BLaER1 treated with 17β-estradiol and CSF1 and Interleukin-3, amounts not matched to agents 10 nM and 100 nM (cell line): Measurements from ENCODE around the gene HLA-B.
"Not testable (repeated sequence)": the region's sequence is repeated elsewhere in the genome, so short reads cannot be mapped to it uniquely, and the experiment has no call there.

Experiments used
- H3K27ac ChIP-seq, 11 experiments: shearing (Covaris generic); formaldehyde crosslinking; 2 replicates each; pipeline ENCODE4 v1.8.1; 2022
- H3K27me3 ChIP-seq, 11 experiments: shearing (Covaris generic); formaldehyde crosslinking; 2 replicates each; pipeline ENCODE4 v1.8.1; 2022
- H3K36me3 ChIP-seq, 11 experiments: shearing (Covaris generic); formaldehyde crosslinking; 2 replicates each; pipeline ENCODE4 v1.8.1; 2022
- H3K4me1 ChIP-seq, 10 experiments: shearing (Covaris generic); formaldehyde crosslinking; 2 replicates each; pipeline ENCODE4 v1.8.1; 2022
- H3K4me2 ChIP-seq, 11 experiments: shearing (Covaris generic); formaldehyde crosslinking; 2 replicates each; pipeline ENCODE4 v1.8.1; 2022
- H3K4me3 ChIP-seq, 10 experiments: shearing (Covaris generic); formaldehyde crosslinking; 2 replicates each; pipeline ENCODE4 v1.8.1; 2022
- H3K9ac ChIP-seq, 11 experiments: shearing (Covaris generic); formaldehyde crosslinking; 2 replicates each; pipeline ENCODE4 v1.8.1; 2022
- H3K9me3 ChIP-seq, 11 experiments: shearing (Covaris generic); formaldehyde crosslinking; replicated peaks in 1 of 11; 2 replicates each; pipeline ENCODE4 v1.8.1; 2022
- H4K20me1 ChIP-seq, 11 experiments: shearing (Covaris generic); formaldehyde crosslinking; 2 replicates each; pipeline ENCODE4 v1.8.1; 2022
- Cebpa-rat ChIP-seq, 11 experiments: shearing (Covaris generic); IDR thresholded peaks; 2 replicates each; pipeline ENCODE4 v1.8.1; 2022

HLA-B gene

DNA sequence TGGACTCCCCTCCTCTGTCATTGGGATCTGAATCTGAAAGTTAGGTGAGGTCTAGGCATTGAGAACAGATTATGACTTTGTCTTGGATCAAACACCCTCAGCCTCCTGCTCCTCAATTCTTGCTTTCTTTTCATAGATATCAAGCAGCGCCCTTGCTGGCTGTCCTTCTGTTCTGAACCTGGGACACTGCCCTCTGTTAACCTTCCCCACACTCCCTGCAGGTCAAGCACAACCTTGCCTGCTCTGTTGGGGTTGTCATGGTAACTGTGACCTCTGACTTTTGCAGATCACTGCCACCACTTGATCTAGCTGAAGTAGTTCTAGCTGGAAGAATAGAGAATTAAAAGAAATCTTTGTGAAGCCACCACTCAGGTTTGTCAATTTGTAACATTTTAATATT, 30.0 kb upstream of the HLA-B start:
- Histone ChIP-seq H3K4me1 (peaks cover 0 to 7% (median 0%) of the 10 kb centered on the region in 10 experiments; a peak in 4 of 20 replicates), H4K20me1 (no peaks in the 10 kb centered on the region), H3K4me2 (no peak overlapping the region), H3K36me3 (no peaks in the 10 kb centered on the region), H3K9me3 (no peaks in the 10 kb centered on the region), H3K27me3 (no peaks in the 10 kb centered on the region), H3K27ac (no peak overlapping the region), H3K9ac (no peak overlapping the region), H3K4me3 (no peak overlapping the region)
- no peak for TF ChIP-seq Cebpa-rat (IDR thresholded peaks at IDR 0.05)

- no peak overlapping the region for H3K9ac ChIP-seq
These were observed 29.1 kb upstream of the HLA-B start for GRCh38 chr6:31386099-31386498.

DNA sequence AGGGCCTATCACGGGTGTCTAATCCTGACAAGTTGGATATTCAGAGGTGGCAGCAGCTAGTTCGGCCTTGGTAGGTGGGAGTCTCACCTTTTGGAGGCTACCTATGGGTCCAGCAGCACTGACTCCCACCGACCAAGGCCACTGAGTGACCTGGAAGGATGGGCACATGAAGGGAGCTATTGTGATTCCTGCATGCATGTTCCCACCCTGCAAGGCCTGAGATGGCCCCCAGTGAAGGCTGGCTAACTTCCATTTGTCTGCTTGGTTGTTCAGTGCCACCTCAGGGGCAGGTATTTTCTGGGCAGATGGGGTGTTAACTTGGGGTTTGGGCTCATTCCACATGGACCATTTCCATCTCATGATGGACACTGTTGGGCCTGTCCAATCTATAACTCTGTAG, 28.1 kb upstream of the HLA-B start:
- Histone ChIP-seq H3K27me3 (no peaks in the 10 kb centered on the region), H3K4me3 (no peak overlapping the region)
- TF ChIP-seq Cebpa-rat (IDR thresholded peaks at IDR 0.05): no peak

More at GRCh38 chr6:31386099-31386498, 29.1 kb upstream of the HLA-B start:
- Histone ChIP-seq H3K4me3 (no peak overlapping the region), H3K36me3 (no peaks in the 10 kb centered on the region), H3K4me2 (no peak overlapping the region), H3K27me3 (no peaks in the 10 kb centered on the region), H3K9me3 (no peaks in the 10 kb centered on the region), H3K27ac (no peak overlapping the region), H4K20me1 (no peaks in the 10 kb centered on the region), H3K4me1 (peaks cover 0 to 7% (median 0%) of the 10 kb centered on the region in 10 experiments; a peak in 4 of 20 replicates)
- no peak for TF ChIP-seq Cebpa-rat (IDR thresholded peaks at IDR 0.05)

GRCh38 chr6:31383149-31383548, 26.2 kb upstream of the HLA-B start:
- no peaks in the 10 kb centered on the region for H4K20me1 ChIP-seq
- TF ChIP-seq Cebpa-rat (IDR thresholded peaks at IDR 0.05): no peak
- H3K4me1 ChIP-seq: peaks cover 0 to 7% (median under 1%) of the 10 kb centered on the region in 10 experiments; a peak in 7 of 20 replicates
- no peaks in the 10 kb centered on the region for H3K9me3 ChIP-seq
- H3K4me2 ChIP-seq: peak overlapping the region in 2 of 11 experiments; percentile 24 to 33; a peak in 2 of 22 replicates
- no peaks in the 10 kb centered on the region for H3K27me3 ChIP-seq
- H3K27ac ChIP-seq: no peak overlapping the region
- no peaks in the 10 kb centered on the region for H3K36me3 ChIP-seq
- H3K4me3 ChIP-seq: no peak overlapping the region
- no peak overlapping the region for H3K9ac ChIP-seq

More for the DNA sequence above, 28.1 kb upstream of the HLA-B start:
- no peaks in the 10 kb centered on the region for H3K9me3 ChIP-seq
- no peak overlapping the region for H3K9ac ChIP-seq
- H3K4me1 ChIP-seq: peaks cover 0 to 7% (median 0%) of the 10 kb centered on the region in 10 experiments; a peak in 4 of 20 replicates
- H3K27ac ChIP-seq: no peak overlapping the region
- H3K4me2 ChIP-seq: no peak overlapping the region
- no peaks in the 10 kb centered on the region for H4K20me1 ChIP-seq
- H3K36me3 ChIP-seq: no peaks in the 10 kb centered on the region

GRCh38 chr6:31381666-31382065, 24.7 kb upstream of the HLA-B start:
- H3K9ac ChIP-seq: no peak overlapping the region
- no peak for TF ChIP-seq Cebpa-rat (IDR thresholded peaks at IDR 0.05)
- H3K27ac ChIP-seq: no peak overlapping the region
- no peaks in the 10 kb centered on the region for H4K20me1 ChIP-seq
- no peak overlapping the region for H3K4me3 ChIP-seq
- H3K27me3 ChIP-seq: no peaks in the 10 kb centered on the region
- H3K9me3 ChIP-seq: no peaks in the 10 kb centered on the region
- peaks cover 0 to 15% (median 10%) of the 10 kb centered on the region in 10 experiments; a peak in 16 of 20 replicates for H3K4me1 ChIP-seq
- no peaks in the 10 kb centered on the region for H3K36me3 ChIP-seq
- H3K4me2 ChIP-seq: no peak overlapping the region

- Histone ChIP-seq H3K27me3 (no peaks in the 10 kb centered on the region), H3K4me2 (no peak overlapping the region), H3K4me3 (no peak overlapping the region), H3K27ac (no peak overlapping the region), H3K9me3 (no peaks in the 10 kb centered on the region), H3K4me1 (peaks cover 0 to 15% (median 10%) of the 10 kb centered on the region in 10 experiments; a peak in 16 of 20 replicates), H3K36me3 (no peaks in the 10 kb centered on the region), H3K9ac (no peak overlapping the region), H4K20me1 (no peaks in the 10 kb centered on the region)
- TF ChIP-seq Cebpa-rat (IDR thresholded peaks at IDR 0.05): no peak
These were observed 22.9 kb upstream of the HLA-B start for GRCh38 chr6:31379850-31380249.

GRCh38 chr6:31378721-31379103, 21.7 kb upstream of the HLA-B start:
- no peak overlapping the region for H3K4me2 ChIP-seq
- no peak overlapping the region for H3K27ac ChIP-seq
- no peaks in the 10 kb centered on the region for H4K20me1 ChIP-seq
- no peaks in the 10 kb centered on the region for H3K27me3 ChIP-seq
- no peak overlapping the region for H3K4me3 ChIP-seq
- H3K9me3 ChIP-seq: no peaks in the 10 kb centered on the region
- peaks cover 0 to 15% (median 10%) of the 10 kb centered on the region in 10 experiments; a peak in 16 of 20 replicates for H3K4me1 ChIP-seq
- no peak for TF ChIP-seq Cebpa-rat (IDR thresholded peaks at IDR 0.05)
- no peak overlapping the region for H3K9ac ChIP-seq
- no peaks in the 10 kb centered on the region for H3K36me3 ChIP-seq

- Histone ChIP-seq H3K4me1 (peaks cover 0 to 15% (median 10%) of the 10 kb centered on the region in 10 experiments; a peak in 16 of 20 replicates), H3K4me3 (no peak overlapping the region), H4K20me1 (no peaks in the 10 kb centered on the region), H3K27ac (no peak overlapping the region), H3K36me3 (no peaks in the 10 kb centered on the region), H3K27me3 (no peaks in the 10 kb centered on the region), H3K4me2 (peak overlapping the region in 7 of 11 experiments; percentile 4 to 60 (median 54); a peak in 11 of 22 replicates), H3K9me3 (no peaks in the 10 kb centered on the region), H3K9ac (no peak overlapping the region)
- TF ChIP-seq Cebpa-rat (IDR thresholded peaks at IDR 0.05): no peak
These were observed 21.2 kb upstream of the HLA-B start for GRCh38 chr6:31378062-31378720.

DNA sequence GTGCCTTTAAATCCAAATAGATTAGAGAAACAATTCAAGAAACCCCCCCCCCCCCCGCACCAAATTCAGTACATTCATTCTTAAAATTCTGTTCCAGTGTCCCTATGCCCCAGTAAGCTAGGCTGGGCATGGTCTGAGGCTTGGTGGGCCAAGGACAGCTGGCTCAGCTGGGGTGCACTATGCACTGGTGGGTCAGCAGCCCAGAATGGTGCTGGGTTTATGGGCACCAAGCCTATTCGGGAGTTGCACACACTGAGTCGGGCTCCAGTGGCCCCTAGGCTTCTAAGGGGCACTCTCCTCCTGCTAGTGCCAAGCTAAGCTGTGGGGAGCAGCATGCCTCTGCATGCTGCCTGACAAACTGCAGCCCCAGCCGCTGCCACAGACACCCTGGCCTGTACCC, 20.1 kb upstream of the HLA-B start:
- Histone ChIP-seq H3K4me2 (peak overlapping the region in 5 of 11 experiments; percentile 40 to 60 (median 56); a peak in 8 of 22 replicates), H3K36me3 (no peaks in the 10 kb centered on the region), H3K27me3 (no peaks in the 10 kb centered on the region)

DNA sequence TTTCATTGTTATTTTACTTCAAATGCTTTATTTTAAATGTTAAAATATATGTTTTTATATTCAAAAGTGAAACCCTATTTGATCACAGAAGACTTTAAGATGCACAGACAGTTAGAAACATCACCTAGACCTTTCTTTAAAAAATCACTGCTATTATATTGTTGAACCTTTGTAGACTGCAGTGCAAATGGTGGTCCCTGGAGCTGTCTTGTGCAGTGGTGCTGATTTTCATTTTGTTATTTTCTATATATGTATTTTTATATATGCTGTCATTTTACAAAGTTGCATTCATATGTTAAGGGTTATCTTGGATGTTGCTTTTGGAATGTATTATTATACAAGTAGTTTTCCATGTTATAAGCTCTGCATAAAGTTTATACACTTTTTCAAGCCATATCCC, 18.7 kb upstream of the HLA-B start:
- Histone ChIP-seq H3K36me3 (no peaks in the 10 kb centered on the region), H4K20me1 (no peaks in the 10 kb centered on the region), H3K27me3 (no peaks in the 10 kb centered on the region), H3K4me3 (no peak overlapping the region), H3K4me1 (peaks cover 0 to 15% (median 9%) of the 10 kb centered on the region in 10 experiments; a peak in 13 of 20 replicates), H3K9me3 (peaks cover 0 to 9% (median 0%) of the 10 kb centered on the region in 11 experiments; a peak in 5 of 22 replicates), H3K27ac (no peak overlapping the region), H3K9ac (no peak overlapping the region), H3K4me2 (no peak overlapping the region)
- no peak for TF ChIP-seq Cebpa-rat (IDR thresholded peaks at IDR 0.05)

More for the DNA sequence above, 20.1 kb upstream of the HLA-B start:
- H3K4me3 ChIP-seq: no peak overlapping the region
- peaks cover 0 to 15% (median 9%) of the 10 kb centered on the region in 10 experiments; a peak in 13 of 20 replicates for H3K4me1 ChIP-seq
- TF ChIP-seq Cebpa-rat (IDR thresholded peaks at IDR 0.05): no peak
- peaks cover 0 to 3% (median 0%) of the 10 kb centered on the region in 11 experiments; a peak in 4 of 22 replicates for H3K9me3 ChIP-seq
- no peaks in the 10 kb centered on the region for H4K20me1 ChIP-seq
- H3K9ac ChIP-seq: no peak overlapping the region
- H3K27ac ChIP-seq: no peak overlapping the region

GRCh38 chr6:31374118-31374517, 17.1 kb upstream of the HLA-B start:
- not testable (repeated sequence) for H3K27me3 ChIP-seq, H3K4me3 ChIP-seq, H3K27ac ChIP-seq, H3K36me3 ChIP-seq, H4K20me1 ChIP-seq, H3K9ac ChIP-seq, H3K4me2 ChIP-seq, H3K9me3 ChIP-seq
- peaks cover 0 to 15% (median 9%) of the 10 kb centered on the region in 10 experiments; a peak in 13 of 20 replicates for H3K4me1 ChIP-seq
